GM12801 (cell line): ENCODE results near the gene WWC1.

ENCODE experiments used
- CTCF ChIP-seq: IDR thresholded peaks from one replicate; pipeline ENCODE4 v1.5.1; 2011; ENCODE audit warnings: control low read depth; ENCODE audit not compliant: insufficient read length; ENCODE audit errors: extremely low read depth

WWC1 gene

GRCh38 chr5:168298949-168299348, 7.5 kb downstream of the WWC1 start:
- TF ChIP-seq CTCF = no peak

- no peak for TF ChIP-seq CTCF
Observed at GRCh38 chr5:168299372-168299771, 7.9 kb downstream of the WWC1 start.

- no peak for TF ChIP-seq CTCF
Observed at GRCh38 chr5:168300326-168301182, 9.1 kb downstream of the WWC1 start.

GRCh38 chr5:168301593-168302390, 10.3 kb downstream of the WWC1 start:
- no peak for TF ChIP-seq CTCF

GRCh38 chr5:168302785-168303184, 11.3 kb downstream of the WWC1 start:
- no peak for TF ChIP-seq CTCF

GRCh38 chr5:168303393-168304025, 12.1 kb downstream of the WWC1 start:
- no peak for TF ChIP-seq CTCF

GRCh38 chr5:168304349-168304748, 12.9 kb downstream of the WWC1 start:
- no peak for TF ChIP-seq CTCF
